K562 (cell line): Measurements from ENCODE around the gene SYTL5. TPM values are rescaled to one million over a fixed set of nuclear protein-coding genes. Genes with fewer than 3 reads are reported as not detected.

Experiments
- ATAC-seq: fragments of 200-7000 bp; cut with Tn5 transposase; 3 replicates; pipeline ENCODE4 v1.9.1; 2020; ENCODE audit warnings: moderate library complexity
- BruUV-seq: library from RNA; stranded (reverse); fragments of 400-500 nt; replicated peaks from 2 replicates; lab custom pipeline; 2021; lab: Mats Ljungman, UMichigan
- CTCF ChIA-PET: fragments of 300-600 bp; formaldehyde crosslinking; extraction: SDS; loops from one replicate; lab custom pipeline; 2021; ENCODE audit warnings: low intra/inter-chr PET ratio; lab: Yijun Ruan, JAX
- POLR2A ChIA-PET: fragments of 300-600, 350-650 bp; sonication (Branson Sonifier 250); formaldehyde crosslinking; extraction: SDS; loops from one replicate; lab custom pipeline; 2021; ENCODE audit warnings: antibody characterized with exemption, inconsistent platforms; lab: Yijun Ruan, JAX
- DNase-seq, 4 experiments: peaks; one replicate each; pipeline versions ENCODE4 v3.0.0 to v3.0.0-alpha.2; 2011 to 2018; ENCODE audit warnings: low spot score in 3 of 4, mixed read lengths in 3 of 4; ENCODE audit errors: extremely low read depth in 1 of 4
- FAIRE-seq: peaks from 2 replicates; lab custom pipeline; 2011; peaks lifted over from hg19 to GRCh38; lab: Jason Lieb, UNC
- H2AFZ ChIP-seq: 2 replicates; pipeline ENCODE4 v1.6.0; 2011; ENCODE audit warnings: low read depth, low read length, control low read depth, inconsistent platforms
- H3K27ac ChIP-seq: fragments of 200-600 bp; 3 replicates; pipeline ENCODE4 v1.8.0; 2011; ENCODE audit warnings: low read depth, mild to moderate bottlenecking, control low read depth, inconsistent platforms, low read length, moderate library complexity, mixed read lengths; ENCODE audit errors: extremely low read depth
- H3K27me3 ChIP-seq, 2 experiments: fragments of 300-600 bp in 1 of 2; 2 replicates in 1 of 2; 3 replicates in 1 of 2; pipeline versions ENCODE4 v1.6.0 to v1.8.0; 2011; ENCODE audit warnings: inconsistent platforms in 2 of 2, low read length in 2 of 2, mild to moderate bottlenecking in 1 of 2, mixed read lengths in 1 of 2, moderate library complexity in 1 of 2; ENCODE audit not compliant: control insufficient read depth in 2 of 2, insufficient read depth in 2 of 2
- H3K36me3 ChIP-seq: fragments of 300-600 bp; 3 replicates; pipeline ENCODE4 v1.8.0; 2011; ENCODE audit warnings: mild to moderate bottlenecking, low read length, inconsistent platforms; ENCODE audit not compliant: control insufficient read depth, insufficient read depth
- H3K4me1 ChIP-seq, 2 experiments: fragments of 200-600 bp in 1 of 2; replicated peaks in 1 of 2; 2 replicates in 1 of 2; 3 replicates in 1 of 2; pipeline versions ENCODE4 v1.5.1 to v1.8.0; 2011; ENCODE audit warnings: inconsistent platforms in 2 of 2, low read length in 2 of 2, mild to moderate bottlenecking in 1 of 2, mixed read lengths in 1 of 2, moderate library complexity in 1 of 2; ENCODE audit not compliant: control insufficient read depth in 2 of 2, insufficient read depth in 2 of 2
- H3K4me2 ChIP-seq: 2 replicates; pipeline ENCODE4 v1.6.1; 2011; ENCODE audit warnings: low read length, control low read depth, inconsistent platforms, mixed read lengths; ENCODE audit not compliant: insufficient read depth
- H3K4me3 ChIP-seq: fragments of 200-600 bp; sonication (generic), shearing (Covaris generic); 2 replicates; pipeline ENCODE4 v1.5.1; 2016; ENCODE audit warnings: control low read depth, inconsistent platforms
- H3K79me2 ChIP-seq: fragments of 200-600 bp; 3 replicates; pipeline ENCODE4 v1.8.0; 2011; ENCODE audit warnings: low read length, inconsistent platforms; ENCODE audit not compliant: control insufficient read depth, insufficient read depth
- H3K9ac ChIP-seq, 2 experiments: 2 replicates each; pipeline versions ENCODE4 v1.6.0 to v1.6.1; 2011; ENCODE audit warnings: low read depth in 2 of 2, low read length in 2 of 2, control low read depth in 1 of 2, inconsistent platforms in 1 of 2, mild to moderate bottlenecking in 1 of 2, mixed read lengths in 1 of 2; ENCODE audit not compliant: insufficient read depth in 1 of 2
- H3K9me1 ChIP-seq: one replicate; pipeline ENCODE4 v1.6.0; 2011; ENCODE audit warnings: inconsistent platforms, mild to moderate bottlenecking, low read length, moderate library complexity; ENCODE audit not compliant: control insufficient read depth, insufficient read depth
- H3K9me3 ChIP-seq: replicated peaks from 2 replicates; pipeline ENCODE4 v1.5.1; 2011; ENCODE audit warnings: low read depth, low read length, inconsistent platforms; ENCODE audit not compliant: control insufficient read depth, insufficient read depth
- H4K20me1 ChIP-seq: replicated peaks from 2 replicates; pipeline ENCODE4 v1.6.1; 2011; ENCODE audit warnings: low read length, inconsistent platforms, mixed read lengths; ENCODE audit not compliant: control insufficient read depth, insufficient read depth
- BCL6 ChIP-seq: fragments of 250-450 bp; sonication (Bioruptor Pico); IDR thresholded peaks from 2 replicates; pipeline ENCODE4 v1.4.0; 2020
- CCNT2 ChIP-seq: IDR thresholded peaks from 2 replicates; pipeline ENCODE4 v1.6.1; 2011; ENCODE audit warnings: borderline replicate concordance, low read depth, mild to moderate bottlenecking, moderate library complexity, mixed read lengths, low read length; ENCODE audit not compliant: insufficient read length; ENCODE audit errors: extremely low read depth
- CHD2 ChIP-seq: IDR thresholded peaks from 2 replicates; pipeline ENCODE4 v1.6.1; 2011; ENCODE audit warnings: low read depth, low read length
- E2F3 ChIP-seq: fragments of 250-450 bp; sonication (Bioruptor Pico); IDR thresholded peaks from 2 replicates; pipeline ENCODE4 v1.4.0; 2020; ENCODE audit warnings: mild to moderate bottlenecking
- ELK3 ChIP-seq: fragments of 450-650 bp; formaldehyde crosslinking; IDR thresholded peaks from 2 replicates; pipeline ENCODE4 v1.4.0; 2020; ENCODE audit warnings: mild to moderate bottlenecking
- ESRRA ChIP-seq: fragments of 450-650 bp; IDR thresholded peaks from 2 replicates; pipeline ENCODE4 v1.6.1; 2014; ENCODE audit warnings: low read depth, mild to moderate bottlenecking, moderate library complexity, borderline replicate concordance
- HDAC6 ChIP-seq: IDR thresholded peaks from 2 replicates; pipeline ENCODE4 v1.6.1; 2012; ENCODE audit warnings: low read depth, mild to moderate bottlenecking, control low read depth, inconsistent platforms, low read length, moderate library complexity
- HDAC8 ChIP-seq: fragments of 450-650 bp; IDR thresholded peaks from 2 replicates; pipeline ENCODE4 v1.6.1; 2016; ENCODE audit warnings: mild to moderate bottlenecking, missing genetic modification characterization, moderate library complexity, missing compliant biosample characterization
- RBM34 ChIP-seq: fragments of 200-400 bp; formaldehyde crosslinking; IDR thresholded peaks from 2 replicates; pipeline ENCODE4 v1.6.1; 2018; ENCODE audit warnings: low read length, borderline replicate concordance; ENCODE audit not compliant: insufficient read depth
- RNF219 ChIP-seq: fragments of 250-450 bp; sonication (Bioruptor Pico); IDR thresholded peaks from 2 replicates; pipeline ENCODE4 v1.5.0; 2022; ENCODE audit warnings: mild to moderate bottlenecking
- ZBTB2 ChIP-seq: fragments of 450-650 bp; IDR thresholded peaks from 2 replicates; pipeline ENCODE4 v1.6.1; 2016; ENCODE audit warnings: antibody characterized with exemption
- ZNF174 ChIP-seq: fragments of 250-450 bp; sonication (Bioruptor Pico); IDR thresholded peaks from 2 replicates; pipeline ENCODE4 v1.4.0; 2020; ENCODE audit warnings: mild to moderate bottlenecking
- in situ Hi-C: fragments of 300-500 bp; cut with MboI; formaldehyde crosslinking; loops from 4 replicates; pipeline ENCODE4 v1.15.0; 2018; ENCODE audit warnings: inconsistent platforms, mixed read lengths
- intact Hi-C: fragments of 100-400 bp; cut with micrococcal nuclease; formaldehyde crosslinking; loops from 2 replicates; pipeline ENCODE4 v1.14.2; 2022
- polyA plus RNA-seq, 8 experiments: library from polyadenylated mRNA; depleted of rRNA in 4 of 8; stranded (reverse) in 5 of 8; unstranded in 3 of 8; fragments of >200 nt; fragmentation: Nextera tagmentation in 2 of 8; fragmentation: Illumina TruSeq in 1 of 8; extraction: Ambion mirVana in 2 of 8; extraction: Trizol in 1 of 8; gene quantifications; 2 replicates each; pipeline versions ENCODE4 v1.2.1 to v1.2.3, GENCODE V29; 2011 to 2014; ENCODE audit warnings: inconsistent platforms in 1 of 8, missing spikeins in 1 of 8
- total RNA-seq, 7 experiments: library from RNA; depleted of rRNA in 6 of 7; stranded (reverse); fragments of >200 nt in 6 of 7; fragmentation: Illumina TruSeq in 2 of 7; extraction: Trizol in 2 of 7; gene quantifications; 2 replicates each; pipeline versions ENCODE4 v1.2.1 to v1.2.3, GENCODE V29; 2011 to 2021; ENCODE audit warnings: low replicate concordance in 1 of 7

The SYTL5 gene
- total and polyA plus RNA-seq, 9 of the 15 experiments (the other 6 are each of a cell fraction or from before 2014, with no cell fraction given), result 0.01 to 0.25 (median 0.09) TPM

- intact Hi-C loops, result no loop called here
- no peak for FAIRE-seq
- no TSS peak for BruUV-seq
Observed at GRCh38 chrX:38163193-38163592, 156.8 kb downstream of the SYTL5 start.

More at GRCh38 chrX:38163193-38163592, 156.8 kb downstream of the SYTL5 start:
- H3K36me3 ChIP-seq, result no peaks in the 10 kb centered on the region
- POLR2A ChIA-PET, result interaction anchor here (0.6 kb wide), 2 partner anchors 204 to 275 kb away, joined by 3 read pairs; no protein-coding TSS in a partner anchor
- H3K9me3 ChIP-seq, result no peaks in the 10 kb centered on the region
- no peaks in the 10 kb centered on the region; a peak in 1 of 5 replicates for H3K4me1 ChIP-seq
- H3K9me1 ChIP-seq, result no peaks in the 10 kb centered on the region
- H3K4me3 ChIP-seq, result no peak overlapping the region
- ATAC-seq, result no peak
- no peak overlapping the region for H3K4me2 ChIP-seq
- in situ Hi-C loops, result loop anchor here (25.0 kb wide), 2 partner anchors 426 to 651 kb away; no protein-coding TSS in a partner anchor
- H3K27ac ChIP-seq, result no peak overlapping the region
- H3K9ac ChIP-seq, result no peak overlapping the region
- CTCF ChIA-PET, result no interaction called here
- no peaks in the 10 kb centered on the region for H4K20me1 ChIP-seq
- H2AFZ ChIP-seq, result no peak overlapping the region
- no peak for DNase-seq
- H3K79me2 ChIP-seq, result no peaks in the 10 kb centered on the region
- no peaks in the 10 kb centered on the region for H3K27me3 ChIP-seq
- TF ChIP-seq RBM34, result no peak
- TF ChIP-seq HDAC8 (tag), result no peak
- TF ChIP-seq HDAC6, result no peak
- TF ChIP-seq ESRRA, result no peak
- TF ChIP-seq E2F3 (CRISPR knock-in tag), result no peak
- no peak for TF ChIP-seq ZNF174 (CRISPR knock-in tag)
- TF ChIP-seq RNF219 (CRISPR knock-in tag), result no peak
- no peak for TF ChIP-seq ZBTB2
- TF ChIP-seq CCNT2, result no peak
- no peak for TF ChIP-seq ELK3 (CRISPR knock-in tag)
- no peak for TF ChIP-seq BCL6
- TF ChIP-seq CHD2, result no peak
